DOHH2 (cell line): ENCODE results near the gene BANP.

Experiments used
- EZH2phosphoT487 ChIP-seq: fragments of 200-600 bp; sonication (generic); IDR thresholded peaks from 2 replicates; pipeline ENCODE4 v1.6.1; 2017; ENCODE audit warnings: borderline replicate concordance, mild to moderate bottlenecking, antibody characterized with exemption, low read length, moderate library complexity, mixed read lengths
- TF ChIP-seq, protein P1 (sequence below): fragments of 200-600 bp; sonication (generic); IDR thresholded peaks from one replicate; pipeline ENCODE4 v1.5.1; 2014; ENCODE audit warnings: antibody characterized with exemption, mild to moderate bottlenecking, low read depth, low read length; ENCODE audit not compliant: poor library complexity, severe bottlenecking

DNA sequence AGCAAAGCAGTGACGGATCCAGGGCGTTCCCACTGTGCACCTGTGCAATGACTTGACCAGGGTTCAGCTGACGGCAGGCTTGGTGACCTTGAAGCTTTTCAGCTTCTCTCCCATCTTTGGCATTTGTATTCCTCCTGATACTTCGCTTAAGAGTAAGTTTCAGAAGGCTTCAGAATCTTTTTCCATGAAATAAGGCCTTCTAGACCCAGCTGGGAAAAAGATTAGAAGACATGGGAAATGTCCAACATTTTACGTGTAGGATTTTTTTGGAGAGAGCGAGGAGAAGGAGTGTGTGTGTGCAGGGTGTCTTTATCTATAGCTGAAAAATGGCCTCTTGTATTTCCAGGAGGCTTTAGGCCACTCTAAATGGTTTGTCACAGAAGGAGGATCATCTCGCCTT lies 104.1 kb downstream of the BANP start:
- TF ChIP-seq, protein P1, sequence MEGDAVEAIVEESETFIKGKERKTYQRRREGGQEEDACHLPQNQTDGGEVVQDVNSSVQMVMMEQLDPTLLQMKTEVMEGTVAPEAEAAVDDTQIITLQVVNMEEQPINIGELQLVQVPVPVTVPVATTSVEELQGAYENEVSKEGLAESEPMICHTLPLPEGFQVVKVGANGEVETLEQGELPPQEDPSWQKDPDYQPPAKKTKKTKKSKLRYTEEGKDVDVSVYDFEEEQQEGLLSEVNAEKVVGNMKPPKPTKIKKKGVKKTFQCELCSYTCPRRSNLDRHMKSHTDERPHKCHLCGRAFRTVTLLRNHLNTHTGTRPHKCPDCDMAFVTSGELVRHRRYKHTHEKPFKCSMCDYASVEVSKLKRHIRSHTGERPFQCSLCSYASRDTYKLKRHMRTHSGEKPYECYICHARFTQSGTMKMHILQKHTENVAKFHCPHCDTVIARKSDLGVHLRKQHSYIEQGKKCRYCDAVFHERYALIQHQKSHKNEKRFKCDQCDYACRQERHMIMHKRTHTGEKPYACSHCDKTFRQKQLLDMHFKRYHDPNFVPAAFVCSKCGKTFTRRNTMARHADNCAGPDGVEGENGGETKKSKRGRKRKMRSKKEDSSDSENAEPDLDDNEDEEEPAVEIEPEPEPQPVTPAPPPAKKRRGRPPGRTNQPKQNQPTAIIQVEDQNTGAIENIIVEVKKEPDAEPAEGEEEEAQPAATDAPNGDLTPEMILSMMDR: no peak
- no peak for TF ChIP-seq EZH2phosphoT487
